GM19452 (cell line): ENCODE results near the gene PDGFRB.
A peak's percentile ranks its signal among the peaks of the same experiment; 100 is the strongest.

ENCODE experiments used
- ATAC-seq: cut with Tn5 transposase; IDR thresholded peaks from one replicate; pipeline ENCODE4 v1.9.1; 2021; ENCODE audit not compliant: unreplicated experiment

The PDGFRB gene

DNA sequence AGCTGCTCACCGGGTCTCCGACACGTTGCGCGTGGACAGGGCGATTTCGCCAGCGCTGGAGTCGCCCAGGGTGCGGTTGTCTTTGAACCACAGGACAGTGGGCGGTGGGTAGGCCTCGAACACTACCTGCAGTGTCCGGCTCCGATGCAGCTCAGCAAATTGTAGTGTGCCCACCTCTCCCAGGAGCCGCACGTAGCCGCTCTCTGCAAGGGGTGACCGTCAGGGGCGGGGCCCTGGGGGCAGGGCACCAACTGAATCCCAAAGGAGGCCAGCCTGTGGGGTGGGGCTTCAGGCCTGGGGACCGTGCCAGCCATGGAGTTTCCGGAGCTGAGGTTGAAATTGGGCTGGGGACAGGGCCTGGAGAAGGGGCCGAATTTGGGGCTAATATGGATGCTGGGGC is 22.9 kb downstream of the PDGFRB start:
- no peak for ATAC-seq

DNA sequence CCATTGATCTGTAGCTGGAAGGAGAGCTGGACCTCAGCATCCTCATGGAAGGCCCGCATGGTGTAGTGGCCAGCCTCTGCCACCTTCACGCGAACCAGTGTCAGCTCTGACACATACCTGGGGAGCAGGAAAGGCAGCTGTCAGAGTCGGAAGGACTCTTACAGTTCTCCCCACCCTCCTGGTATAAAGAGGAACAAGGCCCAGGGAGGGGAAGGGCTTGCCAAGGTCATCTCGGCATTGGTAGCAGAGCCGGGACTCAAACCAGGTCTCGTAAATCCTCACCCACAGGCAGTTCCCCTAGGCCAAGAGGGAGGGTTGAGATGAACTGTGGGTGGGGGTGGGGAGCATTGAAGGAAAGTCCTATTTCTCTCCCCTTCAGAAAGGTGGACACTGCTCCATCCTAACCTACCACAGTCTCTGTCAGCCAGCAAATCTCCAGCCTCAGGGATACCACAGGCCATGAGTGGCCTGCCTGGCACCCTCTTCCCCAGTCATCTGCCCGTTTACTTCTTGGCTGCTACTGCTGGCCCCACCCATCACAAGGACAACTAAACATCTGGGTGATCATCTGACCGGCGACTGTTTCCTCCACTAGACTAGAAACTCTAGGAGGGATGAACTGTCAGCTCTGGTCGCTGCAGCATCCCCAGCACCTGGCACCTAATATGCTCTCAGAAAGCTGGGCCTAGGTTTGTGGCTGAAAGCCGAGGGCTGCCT is 23.5 kb downstream of the PDGFRB start:
- ATAC-seq, result no peak

DNA sequence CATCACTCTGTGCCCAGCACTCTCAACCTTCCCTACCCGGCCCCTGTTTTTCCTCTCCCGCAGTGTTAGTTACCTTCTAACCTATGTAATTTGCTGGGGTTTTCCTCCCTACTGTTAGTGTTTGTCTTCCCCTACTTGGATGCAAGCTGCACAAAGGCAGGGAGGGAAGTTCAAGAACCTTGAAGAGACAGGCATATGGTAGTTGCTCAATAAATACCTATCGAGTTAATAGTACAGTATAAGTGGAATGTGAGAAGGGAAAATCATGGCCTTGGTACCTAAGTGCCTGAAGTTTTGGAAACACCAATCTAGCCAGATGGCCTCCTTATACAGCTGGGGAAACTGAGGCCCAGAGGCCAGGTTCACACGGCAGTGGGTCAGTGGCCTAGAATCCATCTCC is 24.2 kb downstream of the PDGFRB start:
- no peak for ATAC-seq

DNA sequence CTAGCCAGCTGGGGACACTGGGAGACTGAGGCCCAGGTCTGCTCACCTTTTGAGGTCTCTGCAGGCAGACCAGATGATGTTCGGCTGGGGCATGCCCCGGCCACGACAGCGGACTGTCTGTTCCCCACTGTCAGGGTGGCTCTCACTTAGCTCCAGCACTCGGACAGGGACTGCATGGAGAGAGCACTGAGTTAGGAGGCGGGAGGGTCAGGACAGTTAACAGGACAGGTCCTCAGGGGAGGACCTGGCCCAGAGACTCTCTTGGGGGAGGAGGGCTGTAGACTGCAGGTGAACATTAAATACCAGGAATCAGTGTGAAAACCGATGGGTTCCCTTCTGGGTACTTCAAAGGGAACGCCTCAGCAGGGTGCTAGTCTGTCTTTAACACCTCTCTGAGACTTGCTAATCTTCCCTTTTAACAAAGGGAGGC is 25.1 kb downstream of the PDGFRB start:
- no peak for ATAC-seq

DNA sequence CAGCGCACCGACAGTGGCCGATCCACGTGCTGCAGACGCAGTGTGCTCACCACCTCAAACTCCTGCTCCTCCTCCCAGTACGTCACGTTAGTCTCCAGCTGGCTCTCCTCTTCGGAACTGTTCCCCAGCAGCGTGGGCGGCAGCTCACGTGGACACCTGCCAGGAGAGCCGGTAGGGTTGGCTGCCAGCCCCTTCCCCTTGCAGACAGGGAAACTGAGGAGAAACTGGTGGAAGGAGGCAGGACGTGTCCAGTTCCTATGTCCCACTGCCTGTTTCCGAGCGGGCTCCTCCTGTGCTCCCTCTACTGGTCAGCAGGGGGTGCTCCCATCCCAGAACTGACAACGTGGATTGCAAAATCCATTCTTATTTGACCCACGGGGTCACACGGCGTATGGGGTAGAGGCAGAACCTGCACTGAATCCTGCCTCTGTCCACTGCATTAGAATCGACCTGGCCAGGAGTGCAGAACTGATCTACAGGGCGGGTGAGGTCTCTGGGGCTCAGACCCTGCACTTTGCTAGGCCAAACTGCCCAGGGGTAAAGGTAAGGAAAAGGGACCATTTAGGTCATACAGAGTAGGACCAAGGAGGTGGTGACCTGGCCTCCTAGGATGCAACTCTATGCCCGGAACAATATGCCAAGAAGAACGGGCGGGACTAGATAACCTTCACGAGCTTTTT is 25.7 kb downstream of the PDGFRB start:
- peak; percentile 64 for ATAC-seq

- ATAC-seq, result no peak
These were observed 26.2 kb downstream of the PDGFRB start for GRCh38 chr5:150129454-150129812.

DNA sequence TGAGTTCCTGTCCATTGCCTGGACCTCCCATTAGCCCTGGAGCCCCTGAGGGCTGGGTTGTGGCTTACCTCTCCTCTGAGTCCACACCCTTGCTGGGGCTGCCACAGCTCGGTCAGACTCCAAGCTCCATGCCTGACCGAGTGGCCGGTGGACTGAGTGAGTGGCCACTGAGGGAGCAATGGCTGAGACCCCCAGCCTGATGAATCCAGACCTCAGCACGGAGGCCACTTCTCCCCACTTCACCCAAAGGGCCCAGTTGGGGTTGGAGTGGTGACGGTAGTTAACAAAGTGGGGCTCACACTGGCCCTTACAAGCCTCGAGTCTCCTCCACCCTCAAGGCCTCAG is 28.8 kb downstream of the PDGFRB start:
- no peak for ATAC-seq

DNA sequence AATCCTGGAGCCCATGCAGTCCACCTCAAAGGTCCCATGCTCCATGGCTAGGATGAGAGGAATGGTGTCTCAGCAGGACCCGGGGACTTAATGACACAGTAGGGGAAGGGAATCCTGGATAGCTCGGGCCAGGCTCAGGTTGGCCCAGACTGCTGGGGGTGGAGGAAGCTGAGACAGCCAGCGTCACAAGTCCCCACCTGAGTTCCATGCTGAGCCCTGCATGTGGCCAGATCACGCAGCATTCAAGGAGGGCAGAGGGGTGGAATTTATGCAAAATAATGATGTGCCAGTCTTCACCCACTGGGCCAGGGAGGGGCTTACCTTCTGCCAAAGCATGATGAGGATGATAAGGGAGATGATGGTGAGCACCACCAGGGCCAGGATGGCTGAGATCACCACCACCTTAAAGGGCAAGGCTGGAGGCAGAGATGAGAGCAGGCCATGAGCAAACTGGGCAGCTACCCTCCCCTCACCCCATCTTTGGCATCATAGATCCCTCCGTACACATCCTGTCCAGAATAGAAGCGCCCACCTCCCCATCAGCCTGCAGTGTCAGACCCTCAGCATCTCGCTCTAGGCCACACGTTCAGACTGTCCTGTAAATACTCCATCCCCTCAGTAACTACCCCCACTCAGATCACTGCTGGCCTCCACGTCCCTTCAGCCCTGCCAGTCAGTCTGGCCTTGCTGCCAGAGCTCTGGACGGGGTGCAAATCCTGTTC is 29.3 kb downstream of the PDGFRB start:
- no peak for ATAC-seq

GRCh38 chr5:150125334-150125733 is 30.3 kb downstream of the PDGFRB start:
- ATAC-seq, result no peak

- no peak for ATAC-seq
These were observed 31.0 kb downstream of the PDGFRB start for GRCh38 chr5:150124596-150124995.

DNA sequence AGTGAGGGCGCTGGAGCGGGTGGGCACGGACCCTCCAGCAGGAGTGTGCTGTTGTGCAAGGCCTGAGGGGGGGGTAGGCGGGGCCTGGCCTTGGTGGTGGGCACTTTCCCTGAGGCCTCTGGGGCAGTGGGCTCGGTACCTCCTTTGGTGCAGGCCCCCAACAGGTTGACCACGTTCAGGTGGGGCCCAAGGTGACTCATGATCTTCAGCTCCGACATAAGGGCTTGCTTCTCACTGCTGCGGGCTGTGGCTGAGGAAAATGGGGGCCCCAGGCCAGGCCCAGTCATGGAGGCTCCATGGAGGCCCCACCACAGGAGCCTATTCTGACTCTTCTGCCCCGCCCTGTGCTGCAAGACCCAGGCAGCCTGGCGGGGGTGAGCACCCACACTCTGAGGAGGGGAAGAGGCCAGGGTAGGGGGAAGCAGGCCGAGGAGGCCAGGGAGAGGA is 31.5 kb downstream of the PDGFRB start:
- ATAC-seq, result no peak

- ATAC-seq, result no peak
These were observed 32.1 kb downstream of the PDGFRB start for GRCh38 chr5:150123542-150123941.

- ATAC-seq, result no peak
These were observed 32.8 kb downstream of the PDGFRB start for GRCh38 chr5:150122536-150123481.

DNA sequence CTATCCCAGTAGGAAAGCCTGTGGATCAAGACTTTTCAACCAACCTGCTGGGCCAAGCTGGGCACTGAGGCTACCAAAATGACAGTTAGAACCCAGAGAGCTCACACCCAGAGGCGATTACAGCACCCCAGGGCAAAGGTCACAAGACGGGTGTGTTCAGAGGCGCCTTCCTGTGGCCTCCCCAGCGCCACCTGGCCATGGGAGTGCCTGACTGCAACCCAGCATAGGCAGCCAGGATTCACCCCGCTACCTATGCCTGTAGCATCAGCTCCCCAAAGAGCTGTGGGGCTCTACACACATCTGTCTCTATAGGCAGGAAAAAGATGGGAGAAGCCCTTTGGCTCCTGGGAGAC is 33.5 kb downstream of the PDGFRB start:
- ATAC-seq, result no peak

DNA sequence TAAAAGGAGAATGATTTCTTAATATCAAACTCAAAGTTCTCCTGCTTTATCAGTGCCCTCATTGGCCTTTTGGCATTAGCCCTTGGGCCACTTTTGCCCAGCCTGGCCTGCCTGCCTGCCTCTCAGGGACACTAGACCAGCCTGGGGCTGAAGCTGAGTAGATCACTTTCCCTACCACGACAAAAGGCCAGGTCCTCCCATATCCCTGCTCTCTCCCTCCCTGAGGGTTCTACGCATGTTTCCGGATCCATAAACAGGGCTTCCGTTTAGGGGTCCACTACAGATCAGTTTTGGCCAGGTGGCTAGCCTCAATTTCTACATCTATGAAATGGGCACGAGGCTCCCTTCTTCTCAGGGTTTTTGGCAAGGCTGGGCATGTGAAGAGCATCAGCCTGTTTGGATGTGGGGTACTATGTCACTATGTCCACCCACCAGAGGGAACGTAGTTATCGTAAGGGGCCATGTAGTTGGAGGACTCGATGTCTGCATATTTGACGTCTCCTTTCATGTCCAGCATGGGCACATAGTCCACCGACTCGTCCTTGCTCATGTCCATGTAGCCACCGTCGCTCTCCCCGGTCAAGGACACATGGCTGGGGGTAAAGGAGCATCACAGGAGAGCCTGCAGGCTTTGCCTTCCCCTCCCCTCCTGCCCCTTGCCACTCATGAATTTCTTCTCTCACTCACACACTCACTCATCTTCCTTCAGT is 34.0 kb downstream of the PDGFRB start:
- ATAC-seq, result no peak

DNA sequence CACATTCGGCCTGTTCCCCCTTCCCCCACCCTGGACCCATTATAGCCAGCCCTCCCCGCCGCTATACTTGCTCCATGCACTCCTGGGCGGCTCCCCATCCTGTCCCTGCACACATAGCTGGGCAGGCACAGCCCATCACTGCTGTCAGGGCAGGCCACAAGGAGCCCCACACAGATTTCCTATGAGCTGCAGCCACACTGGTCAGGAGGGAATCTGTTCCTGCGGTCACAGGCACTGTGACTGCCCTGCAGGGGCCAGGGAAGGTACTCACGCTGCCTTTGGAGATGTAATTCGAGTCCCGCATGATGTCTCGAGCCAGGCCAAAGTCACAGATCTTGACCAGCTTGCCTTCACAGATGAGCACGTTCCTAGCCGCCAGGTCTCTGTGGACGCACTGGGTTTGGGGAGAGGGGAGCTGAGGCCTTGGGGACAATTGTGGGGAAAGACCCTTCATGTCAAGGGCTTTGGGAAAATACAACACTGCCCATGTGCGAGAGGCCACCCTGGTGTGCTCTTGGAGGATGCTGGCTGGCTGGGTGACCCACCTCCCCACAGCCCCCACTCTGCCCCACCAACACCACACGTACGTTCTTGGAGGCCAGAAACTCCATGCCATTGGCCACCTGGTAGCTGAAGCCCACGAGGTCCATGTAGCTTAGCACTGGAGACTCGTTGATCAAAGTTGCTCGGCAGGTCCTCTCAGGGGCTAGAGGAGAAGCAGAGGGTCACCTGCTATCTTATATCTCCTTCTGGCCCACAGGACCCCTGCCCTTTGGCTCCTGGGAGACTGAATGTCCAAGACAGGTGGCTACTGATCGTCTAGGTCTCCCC is 34.8 kb downstream of the PDGFRB start:
- ATAC-seq, result no peak

- ATAC-seq, result no peak
These were observed 35.6 kb downstream of the PDGFRB start for GRCh38 chr5:150120062-150120441.

DNA sequence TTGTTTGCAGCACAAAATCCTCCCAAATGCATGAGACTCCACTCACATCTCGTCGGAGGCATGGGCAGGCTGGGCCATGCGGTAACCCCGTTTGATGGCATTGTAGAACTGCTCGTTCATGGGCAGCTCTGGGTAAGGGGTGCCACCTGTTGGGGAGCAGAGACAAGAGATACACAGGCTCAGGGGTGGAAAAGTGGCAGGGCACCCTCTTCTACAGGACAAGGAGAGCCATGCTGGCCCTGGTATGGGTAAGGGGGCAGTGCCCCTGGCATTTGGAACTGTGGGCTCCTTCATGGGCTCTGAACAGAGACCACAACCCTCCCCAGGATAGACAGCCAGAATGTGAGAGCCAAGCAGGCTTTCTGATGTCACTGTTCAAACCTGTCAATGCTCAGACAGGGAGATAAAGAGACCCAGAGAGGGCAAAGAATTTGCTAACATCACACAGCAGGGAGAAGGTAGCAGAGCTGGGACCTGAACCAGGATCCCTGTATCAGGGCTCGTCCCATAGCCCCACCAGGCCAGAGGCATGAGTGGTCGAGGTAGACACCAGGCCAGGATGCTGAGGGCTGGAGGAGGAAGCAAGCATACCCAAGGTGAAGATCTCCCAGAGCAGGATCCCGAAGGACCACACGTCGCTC is 36.1 kb downstream of the PDGFRB start:
- ATAC-seq, result no peak

DNA sequence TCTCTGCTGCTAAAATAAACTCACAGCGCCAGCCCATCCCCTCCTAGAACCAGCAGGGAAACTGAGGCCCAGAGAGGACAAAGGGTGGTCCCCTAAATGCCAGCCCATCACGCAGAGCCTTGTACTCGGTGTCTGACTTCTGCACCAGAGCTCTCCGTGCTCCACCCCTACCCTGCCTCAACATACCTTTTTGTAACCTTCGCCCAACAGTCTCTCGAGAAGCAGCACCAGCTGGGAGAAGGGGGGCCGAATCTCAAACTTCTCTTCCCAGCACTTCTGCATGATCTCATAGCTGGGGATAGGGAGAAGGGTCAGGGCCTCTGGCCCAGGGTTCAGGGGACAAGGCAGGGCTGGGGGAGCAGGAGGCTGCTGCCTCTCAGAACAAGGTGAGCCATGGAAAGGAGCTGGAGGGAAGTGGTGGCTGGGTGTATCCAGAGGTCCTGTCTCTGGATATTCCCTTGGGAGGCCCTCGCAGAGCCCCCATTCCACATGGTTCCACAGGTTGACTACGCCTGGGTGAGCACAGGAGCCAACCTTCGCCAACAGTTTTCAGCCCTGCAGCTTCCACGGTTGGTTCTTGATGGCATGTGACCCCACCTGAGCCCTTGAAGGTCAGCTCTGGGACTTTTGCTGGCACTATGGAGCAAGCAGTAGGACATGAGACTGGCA is 37.0 kb downstream of the PDGFRB start:
- ATAC-seq, result no peak
